ENCODE data around the gene CYBA. TPM values are rescaled to one million over a fixed set of nuclear protein-coding genes. Genes with fewer than 3 reads are reported as not detected.

Gene CYBA
- total RNA-seq, 2 donors from 2014 or later = 188 to 220 TPM

DNA sequence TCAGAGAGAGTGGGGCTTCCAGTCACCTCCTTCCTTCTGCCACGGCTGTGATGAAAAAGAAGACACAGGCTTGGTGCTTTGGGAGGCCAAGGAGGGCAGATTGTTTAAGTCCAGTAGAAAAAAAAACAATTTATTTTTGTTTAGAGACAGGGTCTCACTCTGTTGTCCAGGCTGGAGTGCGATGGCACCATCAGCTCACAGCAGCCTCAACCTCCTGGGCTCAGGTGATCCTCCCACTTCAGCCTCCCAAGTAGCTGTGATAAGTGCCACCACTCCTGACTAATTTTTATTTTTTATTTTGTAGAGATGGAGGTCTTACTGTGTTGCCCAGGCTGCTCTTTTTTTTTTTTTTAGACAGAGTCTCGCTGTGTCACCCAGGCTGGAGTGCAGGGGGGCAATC lies 14.7 kb upstream of the CYBA start:
- H3K27ac ChIP-seq (ENCODE audit: low read depth, low read length) = no peak overlapping the region
- peaks cover 6% of the 10 kb centered on the region for H3K4me1 Mint-ChIP-seq
- H3K27me3 ChIP-seq (ENCODE audit: control insufficient read depth, insufficient read depth, low read length, poor library complexity, severe bottlenecking) = no peaks in the 10 kb centered on the region
- H3K36me3 ChIP-seq (ENCODE audit: control insufficient read depth, insufficient read depth, low read length) = peaks cover 14% of the 10 kb centered on the region
- no peak overlapping the region for H3K27ac Mint-ChIP-seq
- DNase-seq = no peak
- no peaks in the 10 kb centered on the region for H3K4me1 ChIP-seq (ENCODE audit: control insufficient read depth, insufficient read depth, low read length)
- H3K4me3 Mint-ChIP-seq = no peak overlapping the region
- H3K9me3 ChIP-seq (ENCODE audit: control insufficient read depth, low read length) = no peaks in the 10 kb centered on the region
- TF ChIP-seq, protein P1, sequence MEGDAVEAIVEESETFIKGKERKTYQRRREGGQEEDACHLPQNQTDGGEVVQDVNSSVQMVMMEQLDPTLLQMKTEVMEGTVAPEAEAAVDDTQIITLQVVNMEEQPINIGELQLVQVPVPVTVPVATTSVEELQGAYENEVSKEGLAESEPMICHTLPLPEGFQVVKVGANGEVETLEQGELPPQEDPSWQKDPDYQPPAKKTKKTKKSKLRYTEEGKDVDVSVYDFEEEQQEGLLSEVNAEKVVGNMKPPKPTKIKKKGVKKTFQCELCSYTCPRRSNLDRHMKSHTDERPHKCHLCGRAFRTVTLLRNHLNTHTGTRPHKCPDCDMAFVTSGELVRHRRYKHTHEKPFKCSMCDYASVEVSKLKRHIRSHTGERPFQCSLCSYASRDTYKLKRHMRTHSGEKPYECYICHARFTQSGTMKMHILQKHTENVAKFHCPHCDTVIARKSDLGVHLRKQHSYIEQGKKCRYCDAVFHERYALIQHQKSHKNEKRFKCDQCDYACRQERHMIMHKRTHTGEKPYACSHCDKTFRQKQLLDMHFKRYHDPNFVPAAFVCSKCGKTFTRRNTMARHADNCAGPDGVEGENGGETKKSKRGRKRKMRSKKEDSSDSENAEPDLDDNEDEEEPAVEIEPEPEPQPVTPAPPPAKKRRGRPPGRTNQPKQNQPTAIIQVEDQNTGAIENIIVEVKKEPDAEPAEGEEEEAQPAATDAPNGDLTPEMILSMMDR (conservative IDR thresholded peaks at IDR 0.05) = no peak
- H3K36me3 Mint-ChIP-seq (ENCODE audit: low read depth) = peaks cover 18% of the 10 kb centered on the region
- peaks cover 2% of the 10 kb centered on the region for H3K9me3 Mint-ChIP-seq
- no peak overlapping the region for H3K4me3 ChIP-seq (ENCODE audit: low read length)
- H3K27me3 Mint-ChIP-seq (ENCODE audit: insufficient read depth) = no peaks in the 10 kb centered on the region
- no peak overlapping the region for H3K9ac ChIP-seq (ENCODE audit: extremely low read depth, low read length, poor library complexity, severe bottlenecking)
- WGBS, 2 experiments (ENCODE audit: insufficient coverage in 1 of 2, insufficient read length in 1 of 2) = 94 to 100% methylated on average over 1 to 3 of the region's 3 CpGs

DNA sequence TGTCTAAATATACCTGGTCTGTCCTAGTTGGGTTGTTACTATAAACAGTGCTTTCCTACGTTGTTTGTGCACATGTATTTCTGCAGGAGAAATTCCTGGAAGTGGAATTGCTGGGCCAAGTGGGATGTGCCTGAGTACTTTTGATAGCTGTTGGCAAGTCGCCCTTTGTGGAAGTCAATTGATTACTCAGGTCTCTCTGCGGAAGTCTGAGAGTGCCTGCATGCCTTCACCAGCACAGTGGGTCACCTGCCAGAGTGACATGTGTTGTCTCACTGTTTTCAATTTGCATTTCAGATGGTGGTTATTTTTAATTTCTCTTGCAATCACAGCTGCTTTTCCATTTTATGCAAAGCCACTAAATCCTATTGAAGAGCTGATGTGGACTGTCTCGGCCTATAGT lies 14.3 kb upstream of the CYBA start:
- Histone ChIP-seq H3K9ac (ENCODE audit: extremely low read depth, low read length, poor library complexity, severe bottlenecking) (no peak overlapping the region), H3K9me3 (ENCODE audit: control insufficient read depth, low read length) (no peaks in the 10 kb centered on the region), H3K27me3 (ENCODE audit: control insufficient read depth, insufficient read depth, low read length, poor library complexity, severe bottlenecking) (no peaks in the 10 kb centered on the region), H3K4me3 (ENCODE audit: low read length) (no peak overlapping the region), H3K4me1 (ENCODE audit: control insufficient read depth, insufficient read depth, low read length) (no peaks in the 10 kb centered on the region), H3K27ac (ENCODE audit: low read depth, low read length) (no peak overlapping the region), H3K36me3 (ENCODE audit: control insufficient read depth, insufficient read depth, low read length) (peaks cover 14% of the 10 kb centered on the region)
- TF ChIP-seq, protein P1 (conservative IDR thresholded peaks at IDR 0.05) = no peak
- Mint-ChIP-seq H3K36me3 (ENCODE audit: low read depth) (peaks cover 18% of the 10 kb centered on the region), H3K4me3 (peak overlapping the region; percentile 87), H3K27me3 (ENCODE audit: insufficient read depth) (no peaks in the 10 kb centered on the region), H3K27ac (no peak overlapping the region), H3K4me1 (peaks cover 6% of the 10 kb centered on the region), H3K9me3 (peaks cover 2% of the 10 kb centered on the region)
- no peak for DNase-seq
- WGBS, 2 experiments (ENCODE audit: insufficient coverage in 1 of 2, insufficient read length in 1 of 2) = 78 to 95% methylated on average over 4 of the region's 4 CpGs

DNA sequence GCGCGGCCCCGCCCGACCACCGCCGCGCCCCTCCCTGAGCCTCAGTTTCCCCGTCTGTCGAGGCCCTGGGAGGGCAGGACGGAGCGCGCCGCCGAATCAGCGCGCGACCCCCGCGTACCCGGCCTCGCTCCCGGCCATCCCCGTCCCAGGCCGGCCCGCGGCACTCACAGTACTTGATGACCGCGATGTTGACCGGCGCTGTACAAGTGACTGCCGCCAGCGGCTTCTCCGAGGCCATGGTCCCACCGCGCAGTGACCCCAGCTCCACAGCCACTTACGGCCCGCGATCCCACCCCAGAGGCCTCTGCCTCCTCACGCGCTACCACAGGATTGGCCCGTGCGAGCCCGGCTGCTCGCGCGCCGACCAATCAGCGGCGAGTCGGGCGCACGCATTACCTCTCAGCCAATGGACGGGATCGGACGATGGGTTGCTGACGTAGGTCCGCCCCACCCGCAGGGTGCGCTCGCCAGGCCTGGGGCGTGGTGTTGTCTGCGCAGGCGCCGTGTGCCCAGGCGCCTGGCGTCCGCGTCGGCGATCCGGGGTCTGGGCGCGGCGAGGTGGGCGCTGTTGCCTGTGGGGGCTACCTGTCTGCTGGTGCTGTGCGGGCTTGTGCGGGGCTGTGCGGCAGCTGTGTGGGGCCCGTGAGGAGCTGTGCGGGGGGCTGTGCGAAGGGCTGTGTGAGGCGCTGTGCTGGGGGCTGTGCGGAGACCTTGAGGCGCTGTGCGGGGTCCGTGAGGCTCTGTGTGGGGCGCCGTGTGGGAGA lies 12.2 kb upstream of the CYBA start, which contains the start of gene MVD:
MVD (minus strand) TSS at position 249 of the 764 bp plus-strand sequence; CDS start at position 238, 11 bp downstream.
- WGBS, 2 experiments (ENCODE audit: insufficient coverage in 1 of 2, insufficient read length in 1 of 2) = 0% methylated on average over 44 to 88 of the region's 88 CpGs
- DNase-seq = peak; percentile 99

More for the DNA sequence above, 12.2 kb upstream of the CYBA start, which contains the start of gene MVD:
- peaks cover 11% of the 10 kb centered on the region for H3K36me3 Mint-ChIP-seq (ENCODE audit: low read depth)
- H3K4me3 ChIP-seq (ENCODE audit: low read length) = peak within 1 kb of the TSS; percentile 87
- no peaks in the 10 kb centered on the region for H3K9me3 Mint-ChIP-seq
- H3K4me1 Mint-ChIP-seq = peaks cover 6% of the 10 kb centered on the region
- TF ChIP-seq, protein P1 (conservative IDR thresholded peaks at IDR 0.05) = no peak
- no peaks in the 10 kb centered on the region for H3K9me3 ChIP-seq (ENCODE audit: control insufficient read depth, low read length)
- H3K4me1 ChIP-seq (ENCODE audit: control insufficient read depth, insufficient read depth, low read length) = no peaks in the 10 kb centered on the region
- peak within 1 kb of the TSS; percentile 84 for H3K27ac ChIP-seq (ENCODE audit: low read depth, low read length)
- no peaks in the 10 kb centered on the region for H3K27me3 Mint-ChIP-seq (ENCODE audit: insufficient read depth)
- H3K27me3 ChIP-seq (ENCODE audit: control insufficient read depth, insufficient read depth, low read length, poor library complexity, severe bottlenecking) = no peaks in the 10 kb centered on the region
- H3K9ac ChIP-seq (ENCODE audit: extremely low read depth, low read length, poor library complexity, severe bottlenecking) = peak within 1 kb of the TSS; percentile 70
- peaks cover 13% of the 10 kb centered on the region for H3K36me3 ChIP-seq (ENCODE audit: control insufficient read depth, insufficient read depth, low read length)
- H3K4me3 Mint-ChIP-seq = peak within 1 kb of the TSS; percentile 87
- peak within 1 kb of the TSS; percentile 94 for H3K27ac Mint-ChIP-seq
